BE2C (cell line): ENCODE results near the gene KLHL18.

ENCODE experiments used
- DNase-seq: peaks from one replicate; pipeline ENCODE4 v3.0.0-alpha.2; 2020
- H3K27me3 ChIP-seq: fragments of 250-450 bp; sonication (Bioruptor Pico); 2 replicates; pipeline ENCODE4 v1.5.1; 2020; ENCODE audit warnings: mild to moderate bottlenecking
- H3K36me3 ChIP-seq: fragments of 250-450 bp; sonication (Bioruptor Pico); 2 replicates; pipeline ENCODE4 v1.5.1; 2020; ENCODE audit warnings: mild to moderate bottlenecking
- H3K4me1 ChIP-seq: fragments of 250-450 bp; sonication (Bioruptor Pico); 2 replicates; pipeline ENCODE4 v1.5.1; 2020
- H3K4me3 ChIP-seq: 2 replicates; pipeline ENCODE4 v1.5.1; 2011; ENCODE audit warnings: low read depth, low read length
- H3K9me3 ChIP-seq: fragments of 250-450 bp; sonication (Bioruptor Pico); 2 replicates; pipeline ENCODE4 v1.5.1; 2020
- TF ChIP-seq, protein P1 (sequence below): IDR thresholded peaks from 2 replicates; pipeline ENCODE4 v1.5.1; 2012; ENCODE audit warnings: mild to moderate bottlenecking, low read depth, low read length

The KLHL18 gene

GRCh38 chr3:47270526-47270925, 12.2 kb upstream of the KLHL18 start:
- H3K27me3 ChIP-seq: no peaks in the 10 kb centered on the region
- H3K9me3 ChIP-seq: no peaks in the 10 kb centered on the region
- H3K4me1 ChIP-seq: peaks cover 3% of the 10 kb centered on the region; the same call in 1 of the 2 replicates
- TF ChIP-seq, protein P1, sequence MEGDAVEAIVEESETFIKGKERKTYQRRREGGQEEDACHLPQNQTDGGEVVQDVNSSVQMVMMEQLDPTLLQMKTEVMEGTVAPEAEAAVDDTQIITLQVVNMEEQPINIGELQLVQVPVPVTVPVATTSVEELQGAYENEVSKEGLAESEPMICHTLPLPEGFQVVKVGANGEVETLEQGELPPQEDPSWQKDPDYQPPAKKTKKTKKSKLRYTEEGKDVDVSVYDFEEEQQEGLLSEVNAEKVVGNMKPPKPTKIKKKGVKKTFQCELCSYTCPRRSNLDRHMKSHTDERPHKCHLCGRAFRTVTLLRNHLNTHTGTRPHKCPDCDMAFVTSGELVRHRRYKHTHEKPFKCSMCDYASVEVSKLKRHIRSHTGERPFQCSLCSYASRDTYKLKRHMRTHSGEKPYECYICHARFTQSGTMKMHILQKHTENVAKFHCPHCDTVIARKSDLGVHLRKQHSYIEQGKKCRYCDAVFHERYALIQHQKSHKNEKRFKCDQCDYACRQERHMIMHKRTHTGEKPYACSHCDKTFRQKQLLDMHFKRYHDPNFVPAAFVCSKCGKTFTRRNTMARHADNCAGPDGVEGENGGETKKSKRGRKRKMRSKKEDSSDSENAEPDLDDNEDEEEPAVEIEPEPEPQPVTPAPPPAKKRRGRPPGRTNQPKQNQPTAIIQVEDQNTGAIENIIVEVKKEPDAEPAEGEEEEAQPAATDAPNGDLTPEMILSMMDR: no peak
- H3K36me3 ChIP-seq: no peaks in the 10 kb centered on the region
- H3K4me3 ChIP-seq: no peak overlapping the region
- DNase-seq: no peak

DNA sequence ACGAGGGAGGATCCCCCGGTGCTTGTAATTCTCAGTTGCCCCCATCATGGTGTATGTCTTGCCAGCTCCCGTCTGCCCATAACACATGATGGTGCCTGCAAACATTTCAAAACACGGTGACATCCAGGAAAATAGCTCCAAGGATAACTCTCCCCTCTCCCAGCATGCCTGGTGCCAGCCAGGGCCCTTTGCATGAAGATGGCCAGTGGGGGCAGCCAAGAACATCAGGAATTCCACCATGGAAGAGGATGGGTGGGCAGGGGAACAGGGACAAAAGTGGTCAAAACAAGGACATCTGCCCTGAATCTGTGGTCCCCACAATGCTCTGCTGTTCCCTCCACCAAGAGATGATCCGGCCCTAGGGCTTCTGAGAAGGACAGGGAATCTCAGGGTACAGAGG, 9.2 kb upstream of the KLHL18 start:
- H3K4me1 ChIP-seq: no peaks in the 10 kb centered on the region
- H3K27me3 ChIP-seq: no peaks in the 10 kb centered on the region
- no peak for DNase-seq
- H3K4me3 ChIP-seq: no peak overlapping the region
- TF ChIP-seq, protein P1: no peak
- H3K36me3 ChIP-seq: no peaks in the 10 kb centered on the region
- H3K9me3 ChIP-seq: no peaks in the 10 kb centered on the region

- TF ChIP-seq, protein P1: no peak
- Histone ChIP-seq H3K4me1 (no peaks in the 10 kb centered on the region), H3K36me3 (no peaks in the 10 kb centered on the region), H3K27me3 (no peaks in the 10 kb centered on the region), H3K4me3 (no peak overlapping the region), H3K9me3 (no peaks in the 10 kb centered on the region)
- no peak for DNase-seq
Measured at GRCh38 chr3:47274652-47275051, 8.1 kb upstream of the KLHL18 start.

- no peaks in the 10 kb centered on the region for H3K27me3 ChIP-seq
- no peaks in the 10 kb centered on the region for H3K36me3 ChIP-seq
- TF ChIP-seq, protein P1: no peak
- H3K9me3 ChIP-seq: no peaks in the 10 kb centered on the region
- H3K4me3 ChIP-seq: no peak overlapping the region
- no peaks in the 10 kb centered on the region for H3K4me1 ChIP-seq
- DNase-seq: no peak
Measured at GRCh38 chr3:47276558-47276957, 6.2 kb upstream of the KLHL18 start.

DNA sequence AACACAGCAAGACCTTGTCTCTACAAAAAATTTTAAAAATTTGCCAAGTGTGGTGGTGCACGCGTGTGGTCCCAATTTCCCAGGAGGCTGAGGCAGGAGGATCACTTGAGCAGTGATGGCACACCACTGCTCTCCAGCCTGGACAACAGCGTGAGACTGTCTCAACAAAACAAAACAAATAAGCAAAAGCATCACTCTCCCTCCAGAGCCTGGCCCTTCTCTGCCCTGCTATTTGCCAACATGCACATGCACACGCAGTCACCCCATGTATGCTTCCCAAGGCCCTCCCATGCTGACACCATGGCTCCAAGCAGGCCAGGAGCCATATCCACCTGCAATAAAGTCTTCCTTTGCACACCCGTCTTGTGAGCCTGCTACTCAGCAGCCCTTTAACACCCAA, 2.2 kb upstream of the KLHL18 start:
- no peak for DNase-seq
- no peaks in the 10 kb centered on the region for H3K36me3 ChIP-seq
- TF ChIP-seq, protein P1: no peak
- no peaks in the 10 kb centered on the region for H3K9me3 ChIP-seq
- H3K4me1 ChIP-seq: no peaks in the 10 kb centered on the region
- H3K4me3 ChIP-seq: no peak overlapping the region
- no peaks in the 10 kb centered on the region for H3K27me3 ChIP-seq

GRCh38 chr3:47283193-47283537, 421 bp downstream of the KLHL18 start:
- H3K4me3 ChIP-seq: peak overlapping the region; percentile 75
- no peaks in the 10 kb centered on the region for H3K4me1 ChIP-seq
- H3K9me3 ChIP-seq: no peaks in the 10 kb centered on the region
- DNase-seq: no peak
- TF ChIP-seq, protein P1: no peak
- H3K36me3 ChIP-seq: no peaks in the 10 kb centered on the region
- H3K27me3 ChIP-seq: no peaks in the 10 kb centered on the region
